ENCODE measurements around the gene NUP85.
"Not testable (repeated sequence)": the region's sequence is repeated elsewhere in the genome, so short reads cannot be mapped to it uniquely, and the experiment has no call there.

Gene NUP85

DNA sequence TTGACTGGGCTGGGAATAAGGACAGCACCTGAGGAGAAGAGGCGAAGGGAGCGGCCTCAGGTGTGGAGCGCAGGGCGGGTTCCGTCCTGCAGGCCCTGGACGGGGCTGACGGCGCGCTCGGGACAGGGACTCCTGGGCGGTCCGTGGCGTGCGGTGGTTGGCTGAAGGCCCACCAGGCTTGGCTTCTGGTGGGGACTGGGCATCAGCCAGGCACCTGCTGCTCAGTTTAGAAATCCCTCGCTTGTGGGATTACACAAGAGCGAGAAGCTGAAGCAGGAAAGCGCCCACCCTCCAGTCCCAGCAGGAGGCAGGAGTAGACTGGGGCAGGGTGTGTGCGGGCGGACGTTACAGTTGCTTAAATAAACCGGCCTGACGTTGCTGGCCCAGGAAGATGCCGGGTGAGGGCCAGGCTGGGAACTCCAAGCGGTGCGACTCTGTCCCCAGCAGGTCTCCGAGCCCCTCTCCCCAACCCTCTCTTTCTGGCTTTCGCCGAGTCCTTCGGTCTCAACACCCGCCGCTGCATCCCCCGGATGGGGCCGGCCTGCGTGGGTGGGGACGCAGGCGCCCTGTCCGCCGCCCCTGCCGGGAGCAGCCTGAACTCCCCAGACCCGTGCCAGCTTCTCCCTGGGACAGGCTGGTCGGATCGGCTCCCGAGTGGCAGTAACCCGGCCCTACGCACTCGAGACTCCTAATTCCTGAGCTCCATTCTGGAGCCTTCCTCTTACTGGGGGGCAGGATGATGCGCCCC is 64.9 kb downstream of the NUP85 start:
- peak; percentile 87 for DNase-seq

DNA sequence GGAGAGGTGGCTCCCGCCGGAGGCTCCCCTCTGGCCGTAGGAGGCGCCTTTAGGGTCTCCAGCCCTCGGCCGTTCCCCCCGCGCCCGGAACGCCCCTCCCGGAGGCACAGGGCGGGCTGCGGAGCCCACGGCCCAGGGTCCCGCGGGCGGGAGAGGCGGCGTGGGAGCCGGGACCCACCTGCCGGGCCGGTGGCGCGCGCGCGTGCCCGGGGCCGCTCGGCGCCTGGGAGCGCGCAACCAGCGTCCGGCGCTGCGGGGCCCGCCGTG is 65.4 kb downstream of the NUP85 start, which contains the start of gene MIF4GD:
MIF4GD (minus strand) TSS at position 266 of the 267 bp plus-strand sequence. CDS start 1,036 bp downstream, outside the sequence.
- no peak for DNase-seq

GRCh38 chr17:75271233-75271954 is 65.9 kb downstream of the NUP85 start:
- DNase-seq: peak; percentile 96

DNA sequence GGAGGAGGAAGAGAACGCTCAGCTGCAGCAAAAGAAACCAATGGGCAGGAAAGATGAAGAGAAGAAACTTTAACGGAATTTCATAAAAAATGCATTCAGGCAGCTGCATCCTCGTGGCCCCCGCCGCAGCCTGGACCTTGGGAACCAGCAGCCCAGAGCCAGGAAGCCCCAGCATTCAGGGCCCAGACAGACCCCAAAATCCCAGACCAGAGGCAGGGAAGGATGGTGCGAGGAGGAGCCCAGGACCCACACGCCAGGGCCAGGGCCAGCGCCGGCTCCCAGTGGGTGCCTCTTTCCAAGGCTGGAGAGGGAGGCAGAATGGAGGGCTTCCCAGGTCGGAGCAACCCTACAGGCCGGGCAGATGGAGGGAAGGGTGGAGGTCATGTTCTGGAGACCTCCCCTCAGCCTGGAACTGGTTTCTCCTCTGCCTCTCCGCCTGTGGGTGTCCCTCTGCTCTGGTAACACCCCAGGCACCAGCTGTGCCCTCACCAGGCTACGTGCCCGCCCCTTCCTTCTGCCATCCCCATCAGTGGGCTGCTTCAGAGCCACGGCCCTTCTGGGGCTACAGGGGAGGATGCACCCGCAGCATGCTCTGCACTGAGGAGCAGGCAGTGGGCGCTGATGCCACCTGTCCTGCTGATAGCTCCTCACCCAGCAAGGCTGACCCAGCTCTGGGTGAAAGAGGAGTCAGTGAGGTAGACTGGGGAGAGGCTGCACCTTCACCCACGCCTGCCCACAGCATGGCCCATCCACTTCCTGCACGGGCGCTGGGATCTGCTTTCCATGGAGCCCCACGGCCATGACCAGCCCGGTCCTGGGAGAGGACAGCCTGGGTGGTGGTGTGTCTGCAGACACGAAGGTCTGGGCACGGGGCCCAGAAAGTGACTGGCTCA is 66.7 kb downstream of the NUP85 start:
- DNase-seq: peak; percentile 70

GRCh38 chr17:75272848-75273184 is 67.3 kb downstream of the NUP85 start:
- DNase-seq: no peak

DNA sequence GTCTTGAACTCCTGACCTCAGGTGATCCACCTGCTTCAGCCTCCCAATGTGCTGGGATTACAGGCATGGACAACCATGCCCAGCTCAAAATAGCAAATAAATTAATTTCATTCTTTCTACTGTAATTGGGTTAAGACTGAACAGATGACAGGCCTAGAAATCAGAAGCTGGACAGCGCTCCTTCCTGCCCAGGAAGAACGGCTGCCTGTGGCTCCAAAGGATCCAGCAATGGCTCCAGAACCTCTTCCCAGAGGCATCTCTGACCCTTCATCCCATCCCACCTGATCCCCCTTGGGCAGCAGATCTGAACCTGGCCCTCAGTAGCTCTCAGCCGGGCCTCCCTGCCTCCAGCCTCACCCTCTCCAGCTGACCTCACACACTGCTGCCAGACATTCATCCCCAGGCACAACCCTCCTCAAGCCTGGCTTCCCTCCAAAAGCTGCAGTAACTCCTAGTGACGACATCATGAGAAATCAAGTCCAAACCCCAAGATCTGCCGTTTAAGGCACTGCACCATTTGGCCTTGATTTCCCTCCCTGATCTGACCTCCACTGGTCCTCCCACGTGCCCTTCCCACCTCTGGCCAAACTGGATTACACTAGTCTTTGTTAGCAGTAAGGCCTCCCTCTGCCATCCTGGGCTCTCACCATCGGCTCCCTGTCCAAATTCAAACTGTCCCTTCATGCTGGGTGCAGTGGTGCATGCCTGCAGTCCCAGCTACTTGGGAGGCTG is 68.7 kb downstream of the NUP85 start:
- DNase-seq: no peak

DNA sequence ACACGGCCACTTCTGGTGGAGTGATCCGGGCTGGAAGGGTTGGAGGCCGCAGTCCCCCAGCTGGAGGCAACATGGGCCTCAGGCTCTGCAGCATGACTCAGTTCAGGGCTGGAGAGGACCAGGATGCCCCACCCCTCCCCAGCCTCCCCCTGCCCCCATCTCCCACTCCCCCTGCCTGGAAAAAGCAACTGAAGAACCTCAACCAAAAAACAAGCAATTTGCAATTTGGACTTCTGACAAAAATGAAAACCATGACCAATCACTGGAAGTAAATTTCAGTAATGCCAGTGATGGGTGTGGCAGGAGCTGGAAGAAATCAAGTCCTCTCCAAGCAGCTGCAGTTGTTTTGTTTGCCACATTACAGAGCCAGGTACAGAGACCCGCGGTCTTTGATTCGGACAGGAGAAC is 72.2 kb downstream of the NUP85 start:
- DNase-seq: no peak

DNA sequence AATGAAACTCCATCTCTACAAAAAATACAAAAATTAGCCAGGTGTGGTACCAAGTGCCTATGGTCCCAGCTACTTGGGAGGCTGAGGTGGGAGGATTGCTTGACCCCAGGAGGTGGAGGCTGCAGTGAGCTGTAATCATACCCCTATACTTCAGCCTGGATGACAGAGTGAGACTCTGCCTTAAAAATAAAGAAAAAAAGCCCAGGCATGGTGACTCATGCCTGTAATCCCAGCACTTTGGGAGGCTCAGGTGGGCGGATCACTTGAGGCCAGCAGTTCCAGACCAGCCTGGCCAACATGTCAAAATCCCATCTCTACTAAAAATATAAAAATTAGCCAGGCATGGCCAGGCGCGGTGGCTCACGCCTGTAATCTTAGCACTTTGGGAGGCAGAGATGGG is 74.7 kb downstream of the NUP85 start:
- not testable (repeated sequence) for DNase-seq

GRCh38 chr17:75285123-75285522 is 79.6 kb downstream of the NUP85 start:
- DNase-seq: no peak

All from activated CD8-positive, alpha-beta memory T cell treated with anti-CD3 and anti-CD28 coated beads, Interleukin-2, amount 50 U/mL, for 48 hours (primary cell).